Left hindlimb (tissue), 1 donor: ENCODE results near the gene DKK3.

Source experiments
- DNase-seq: peaks from one replicate; pipeline ENCODE4 v3.0.0-alpha.2; 2018

The DKK3 gene

GRCh38 chr11:11935536-11935935 lies 72.9 kb downstream of the DKK3 start:
- no peak for DNase-seq

GRCh38 chr11:11931461-11932055 lies 76.9 kb downstream of the DKK3 start:
- no peak for DNase-seq

- no peak for DNase-seq
Measured at GRCh38 chr11:11929920-11930319, 78.5 kb downstream of the DKK3 start.

GRCh38 chr11:11923828-11924227 lies 84.6 kb downstream of the DKK3 start:
- no peak for DNase-seq

- no peak for DNase-seq
Measured at GRCh38 chr11:11916981-11917399, 91.4 kb downstream of the DKK3 start.

- no peak for DNase-seq
Measured at GRCh38 chr11:11915625-11916024, 92.8 kb downstream of the DKK3 start.

GRCh38 chr11:11913395-11913794 lies 95.0 kb downstream of the DKK3 start:
- no peak for DNase-seq
